Measurements from ENCODE around the gene SLC2A8. TPM values are rescaled to one million over a fixed set of nuclear protein-coding genes. Genes with fewer than 3 reads are reported as not detected.

SLC2A8 gene
- total and polyA plus RNA-seq, 2 experiments from 2014 or later: 45.3 to 62.2 TPM

- Histone ChIP-seq H3K27me3 (no peaks in the 10 kb centered on the region), H3K9me3 (ENCODE audit: low read depth) (no peaks in the 10 kb centered on the region), H3K27ac (no peak overlapping the region), H3K36me3 (no peaks in the 10 kb centered on the region), H3K4me1 (ENCODE audit: low read depth) (peaks cover 35% of the 10 kb centered on the region), H3K4me3 (no peak overlapping the region)
- TF ChIP-seq, protein P1, sequence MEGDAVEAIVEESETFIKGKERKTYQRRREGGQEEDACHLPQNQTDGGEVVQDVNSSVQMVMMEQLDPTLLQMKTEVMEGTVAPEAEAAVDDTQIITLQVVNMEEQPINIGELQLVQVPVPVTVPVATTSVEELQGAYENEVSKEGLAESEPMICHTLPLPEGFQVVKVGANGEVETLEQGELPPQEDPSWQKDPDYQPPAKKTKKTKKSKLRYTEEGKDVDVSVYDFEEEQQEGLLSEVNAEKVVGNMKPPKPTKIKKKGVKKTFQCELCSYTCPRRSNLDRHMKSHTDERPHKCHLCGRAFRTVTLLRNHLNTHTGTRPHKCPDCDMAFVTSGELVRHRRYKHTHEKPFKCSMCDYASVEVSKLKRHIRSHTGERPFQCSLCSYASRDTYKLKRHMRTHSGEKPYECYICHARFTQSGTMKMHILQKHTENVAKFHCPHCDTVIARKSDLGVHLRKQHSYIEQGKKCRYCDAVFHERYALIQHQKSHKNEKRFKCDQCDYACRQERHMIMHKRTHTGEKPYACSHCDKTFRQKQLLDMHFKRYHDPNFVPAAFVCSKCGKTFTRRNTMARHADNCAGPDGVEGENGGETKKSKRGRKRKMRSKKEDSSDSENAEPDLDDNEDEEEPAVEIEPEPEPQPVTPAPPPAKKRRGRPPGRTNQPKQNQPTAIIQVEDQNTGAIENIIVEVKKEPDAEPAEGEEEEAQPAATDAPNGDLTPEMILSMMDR (IDR thresholded peaks at IDR 0.05; ENCODE audit: low read depth, low read length): no peak
- no peak for DNase-seq (ENCODE audit: low read depth in 1 of 2, low spot score in 1 of 2)
Observed at GRCh38 chr9:127421057-127421456, 24.1 kb downstream of the SLC2A8 start.

- Histone ChIP-seq H3K27ac (peak overlapping the region; percentile 96), H3K4me3 (no peak overlapping the region), H3K27me3 (no peaks in the 10 kb centered on the region), H3K4me1 (ENCODE audit: low read depth) (peaks cover 35% of the 10 kb centered on the region), H3K9me3 (ENCODE audit: low read depth) (no peaks in the 10 kb centered on the region), H3K36me3 (no peaks in the 10 kb centered on the region)
- no peak for DNase-seq (ENCODE audit: low read depth in 1 of 2, low spot score in 1 of 2)
- TF ChIP-seq, protein P1 (IDR thresholded peaks at IDR 0.05; ENCODE audit: low read depth, low read length): no peak
Observed at GRCh38 chr9:127422133-127422782, 25.3 kb downstream of the SLC2A8 start.

DNA sequence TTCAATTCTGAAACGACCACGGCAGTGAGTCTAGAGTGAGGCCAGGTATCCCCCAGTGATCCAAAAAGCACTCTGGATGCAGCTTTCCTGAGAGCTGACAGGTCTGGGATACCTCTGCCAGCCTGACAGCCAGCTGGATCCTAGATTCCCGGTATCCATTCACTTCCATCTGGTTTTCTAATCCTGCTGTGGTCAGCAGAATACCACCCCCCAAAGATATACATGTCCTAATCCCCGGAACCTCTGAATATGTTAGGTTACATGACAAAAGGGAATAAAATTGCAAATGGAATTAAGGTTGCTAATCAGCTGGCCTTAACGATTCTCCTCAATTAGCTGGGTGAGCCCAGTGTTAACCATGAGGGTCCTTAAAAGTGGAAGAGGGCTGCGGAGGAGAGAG is 25.8 kb downstream of the SLC2A8 start:
- no peaks in the 10 kb centered on the region for H3K36me3 ChIP-seq
- DNase-seq (ENCODE audit: low read depth in 1 of 2, low spot score in 1 of 2): no peak
- no peaks in the 10 kb centered on the region for H3K9me3 ChIP-seq (ENCODE audit: low read depth)
- TF ChIP-seq, protein P1 (IDR thresholded peaks at IDR 0.05; ENCODE audit: low read depth, low read length): no peak
- H3K4me3 ChIP-seq: peak overlapping the region; percentile 80
- peak overlapping the region; percentile 96 for H3K27ac ChIP-seq
- peaks cover 35% of the 10 kb centered on the region for H3K4me1 ChIP-seq (ENCODE audit: low read depth)
- no peaks in the 10 kb centered on the region for H3K27me3 ChIP-seq

- Histone ChIP-seq H3K27me3 (no peaks in the 10 kb centered on the region), H3K4me3 (peak overlapping the region; percentile 80), H3K4me1 (ENCODE audit: low read depth) (peaks cover 35% of the 10 kb centered on the region), H3K36me3 (no peaks in the 10 kb centered on the region), H3K27ac (peak overlapping the region; percentile 96), H3K9me3 (ENCODE audit: low read depth) (no peaks in the 10 kb centered on the region)
- DNase-seq (ENCODE audit: low read depth in 1 of 2, low spot score in 1 of 2): no peak
- TF ChIP-seq, protein P1 (IDR thresholded peaks at IDR 0.05; ENCODE audit: low read depth, low read length): no peak
Observed at GRCh38 chr9:127423476-127423933, 26.5 kb downstream of the SLC2A8 start.

- Histone ChIP-seq H3K4me1 (ENCODE audit: low read depth) (peaks cover 33% of the 10 kb centered on the region), H3K27ac (peak within 1 kb of the TSS; percentile 96), H3K9me3 (ENCODE audit: low read depth) (no peaks in the 10 kb centered on the region), H3K4me3 (peak within 1 kb of the TSS; percentile 80), H3K27me3 (no peaks in the 10 kb centered on the region), H3K36me3 (no peaks in the 10 kb centered on the region)
- TF ChIP-seq, protein P1 (IDR thresholded peaks at IDR 0.05; ENCODE audit: low read depth, low read length): no peak
- peak; percentile 94 for DNase-seq (ENCODE audit: low read depth in 1 of 2, low spot score in 1 of 2)
Observed at GRCh38 chr9:127423934-127424675, 27.1 kb downstream of the SLC2A8 start, which contains the start of gene ZNF79. TSS of gene ZNF79 (plus strand) at chr9:127424382. CDS start at chr9:127424788, 406 bp downstream.

Measured in cardiac muscle cell (in vitro differentiated cells and primary cell).